ENCODE results near the gene SLC46A2. TPM values are rescaled to one million over a fixed set of nuclear protein-coding genes. Genes with fewer than 3 reads are reported as not detected.

SLC46A2 gene
- total and polyA plus RNA-seq, 2 donors (not counting 1 experiment from before 2014, with no cell fraction given), result 0.18 TPM; not detected in 1

- peaks cover 0 to 12% of the 10 kb centered on the region in 2 experiments for H3K36me3 ChIP-seq (replicated peaks in 1 of 2; ENCODE audit: control extremely low read depth in 1 of 2, control insufficient read depth in 1 of 2, extremely low read depth in 1 of 2, insufficient read depth in 2 of 2, low read length in 1 of 2)
- H3K9ac ChIP-seq (ENCODE audit: low read length), result no peak overlapping the region
- peaks cover 7% of the 10 kb centered on the region for H3K4me1 Mint-ChIP-seq
- H3K79me2 ChIP-seq (ENCODE audit: control insufficient read depth, insufficient read depth, low read length), result no peaks in the 10 kb centered on the region
- no peaks in the 10 kb centered on the region for H3K9me3 Mint-ChIP-seq (ENCODE audit: insufficient read depth)
- no peak overlapping the region for H3K4me3 ChIP-seq (ENCODE audit: control extremely low read depth in 1 of 5, extremely low read depth in 1 of 5, insufficient read depth in 1 of 5, low read depth in 2 of 5, low read length in 4 of 5)
- intact Hi-C loops (cut with micrococcal nuclease), result no loop called here
- H3K27me3 ChIP-seq (replicated peaks in 1 of 4; ENCODE audit: control extremely low read depth in 1 of 4, control insufficient read depth in 3 of 4, insufficient read depth in 4 of 4, low read length in 3 of 4), result no peaks in the 10 kb centered on the region
- H3K4me3 Mint-ChIP-seq, result no peak overlapping the region
- WGBS (ENCODE audit: insufficient coverage), result 83% methylated on average over 11 of the region's 13 CpGs
- TF ChIP-seq EZH2 (IDR thresholded peaks at IDR 0.05; ENCODE audit: borderline replicate concordance, insufficient read depth, low read depth, low read length, poor library complexity, severe bottlenecking), result no peak
- TF ChIP-seq, protein P1, sequence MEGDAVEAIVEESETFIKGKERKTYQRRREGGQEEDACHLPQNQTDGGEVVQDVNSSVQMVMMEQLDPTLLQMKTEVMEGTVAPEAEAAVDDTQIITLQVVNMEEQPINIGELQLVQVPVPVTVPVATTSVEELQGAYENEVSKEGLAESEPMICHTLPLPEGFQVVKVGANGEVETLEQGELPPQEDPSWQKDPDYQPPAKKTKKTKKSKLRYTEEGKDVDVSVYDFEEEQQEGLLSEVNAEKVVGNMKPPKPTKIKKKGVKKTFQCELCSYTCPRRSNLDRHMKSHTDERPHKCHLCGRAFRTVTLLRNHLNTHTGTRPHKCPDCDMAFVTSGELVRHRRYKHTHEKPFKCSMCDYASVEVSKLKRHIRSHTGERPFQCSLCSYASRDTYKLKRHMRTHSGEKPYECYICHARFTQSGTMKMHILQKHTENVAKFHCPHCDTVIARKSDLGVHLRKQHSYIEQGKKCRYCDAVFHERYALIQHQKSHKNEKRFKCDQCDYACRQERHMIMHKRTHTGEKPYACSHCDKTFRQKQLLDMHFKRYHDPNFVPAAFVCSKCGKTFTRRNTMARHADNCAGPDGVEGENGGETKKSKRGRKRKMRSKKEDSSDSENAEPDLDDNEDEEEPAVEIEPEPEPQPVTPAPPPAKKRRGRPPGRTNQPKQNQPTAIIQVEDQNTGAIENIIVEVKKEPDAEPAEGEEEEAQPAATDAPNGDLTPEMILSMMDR (IDR thresholded peaks at IDR 0.05), result no peak
- peaks cover under 1 to 6% of the 10 kb centered on the region in 2 donors for H3K4me1 ChIP-seq (ENCODE audit: control insufficient read depth in 2 of 2, insufficient read depth in 2 of 2, low read length in 2 of 2)
- no peaks in the 10 kb centered on the region for H4K20me1 ChIP-seq (ENCODE audit: control insufficient read depth, insufficient read depth, low read length, poor library complexity, severe bottlenecking)
- no peak overlapping the region for H3K4me2 ChIP-seq (replicated peaks; ENCODE audit: low read depth, low read length, poor library complexity, severe bottlenecking)
- H3K27ac ChIP-seq (ENCODE audit: low read length in 2 of 2), result no peak overlapping the region
- no peak overlapping the region for H2AFZ ChIP-seq (ENCODE audit: insufficient read depth, low read depth, low read length, poor library complexity, severe bottlenecking)
- DNase-seq, result no peak
- CTCF ChIA-PET, result interaction anchor here (1.6 to 2.4 kb wide), 2 partner anchors 10 to 50 kb away, joined by 5 to 7 read pairs; no protein-coding TSS in a partner anchor
- POLR2A ChIA-PET, result no interaction called here
- ATAC-seq (ENCODE audit: low read depth), result no peak
- no peaks in the 10 kb centered on the region for H3K9me3 ChIP-seq (ENCODE audit: control extremely low read depth in 1 of 3, control insufficient read depth in 2 of 3, insufficient read depth in 1 of 3, low read length in 2 of 3)
- H3K27ac Mint-ChIP-seq, result no peak overlapping the region
- no peaks in the 10 kb centered on the region for H3K27me3 Mint-ChIP-seq
Measured at GRCh38 chr9:112852741-112853504, 37.8 kb downstream of the SLC46A2 start.

DNA sequence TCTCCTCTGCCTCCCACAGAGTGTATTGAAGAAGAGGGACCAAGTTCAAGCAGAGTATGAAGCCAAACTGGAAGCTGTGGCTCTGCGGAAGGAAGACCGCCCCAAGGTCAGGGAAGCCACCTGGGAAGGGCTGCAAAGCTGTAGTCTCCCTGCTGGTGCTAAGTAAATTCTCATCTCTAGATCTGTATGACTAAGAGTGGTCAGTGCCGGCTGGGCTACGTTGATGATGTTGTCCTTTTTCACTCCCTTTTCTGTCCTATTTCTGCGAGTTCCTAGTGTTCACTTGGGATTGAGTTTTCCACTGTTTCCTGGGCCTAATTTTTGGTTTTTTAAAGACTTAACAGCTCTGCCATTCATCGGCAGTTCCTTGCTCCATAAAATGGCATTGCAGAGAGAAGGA is 39.8 kb downstream of the SLC46A2 start:
- Histone ChIP-seq H3K36me3 (replicated peaks in 1 of 2; ENCODE audit: control extremely low read depth in 1 of 2, control insufficient read depth in 1 of 2, extremely low read depth in 1 of 2, insufficient read depth in 2 of 2, low read length in 1 of 2) (peaks cover 0 to 12% of the 10 kb centered on the region in 2 experiments), H3K4me2 (replicated peaks; ENCODE audit: low read depth, low read length, poor library complexity, severe bottlenecking) (no peak overlapping the region), H3K27me3 (replicated peaks in 1 of 4; ENCODE audit: control extremely low read depth in 1 of 4, control insufficient read depth in 3 of 4, insufficient read depth in 4 of 4, low read length in 3 of 4) (no peaks in the 10 kb centered on the region), H4K20me1 (ENCODE audit: control insufficient read depth, insufficient read depth, low read length, poor library complexity, severe bottlenecking) (no peaks in the 10 kb centered on the region), H3K27ac (ENCODE audit: low read length in 2 of 2) (no peak overlapping the region), H3K4me1 (ENCODE audit: control insufficient read depth in 2 of 2, insufficient read depth in 2 of 2, low read length in 2 of 2) (no peaks in the 10 kb centered on the region), H3K9me3 (ENCODE audit: control extremely low read depth in 1 of 3, control insufficient read depth in 2 of 3, insufficient read depth in 1 of 3, low read length in 2 of 3) (no peaks in the 10 kb centered on the region), H3K9ac (ENCODE audit: low read length) (no peak overlapping the region), H3K79me2 (ENCODE audit: control insufficient read depth, insufficient read depth, low read length) (no peaks in the 10 kb centered on the region), H3K4me3 (ENCODE audit: control extremely low read depth in 1 of 5, extremely low read depth in 1 of 5, insufficient read depth in 1 of 5, low read depth in 2 of 5, low read length in 4 of 5) (no peak overlapping the region), H2AFZ (ENCODE audit: insufficient read depth, low read depth, low read length, poor library complexity, severe bottlenecking) (no peak overlapping the region)
- Mint-ChIP-seq H3K4me3 (no peak overlapping the region), H3K27me3 (no peaks in the 10 kb centered on the region), H3K9me3 (ENCODE audit: insufficient read depth) (no peaks in the 10 kb centered on the region), H3K4me1 (no peaks in the 10 kb centered on the region), H3K27ac (no peak overlapping the region)
- POLR2A ChIA-PET, result no interaction called here
- no peak for DNase-seq
- CTCF ChIA-PET, result interaction anchor here (2.4 kb wide), 1 partner anchor 52 kb away, joined by 7 read pairs; no protein-coding TSS in a partner anchor
- 100% methylated on average over 3 of the region's 6 CpGs for WGBS (ENCODE audit: insufficient coverage)
- intact Hi-C loops (cut with micrococcal nuclease), result no loop called here
- no peak for TF ChIP-seq EZH2 (IDR thresholded peaks at IDR 0.05; ENCODE audit: borderline replicate concordance, insufficient read depth, low read depth, low read length, poor library complexity, severe bottlenecking)
- TF ChIP-seq, protein P1 (IDR thresholded peaks at IDR 0.05), result no peak
- ATAC-seq (ENCODE audit: low read depth), result no peak
